SK-N-MC (cell line): Measurements from ENCODE around the gene GRIPAP1.

Experiments
- EZH2 ChIP-seq: fragments of 200-600 bp; sonication (generic); IDR thresholded peaks from one replicate; pipeline ENCODE4 v1.6.1; 2017; ENCODE audit warnings: antibody characterized with exemption
- POLR2AphosphoS5 ChIP-seq: IDR thresholded peaks from 2 replicates; pipeline ENCODE4 v1.6.1; 2012; ENCODE audit warnings: mild to moderate bottlenecking, low read depth, low read length, borderline replicate concordance

DNA sequence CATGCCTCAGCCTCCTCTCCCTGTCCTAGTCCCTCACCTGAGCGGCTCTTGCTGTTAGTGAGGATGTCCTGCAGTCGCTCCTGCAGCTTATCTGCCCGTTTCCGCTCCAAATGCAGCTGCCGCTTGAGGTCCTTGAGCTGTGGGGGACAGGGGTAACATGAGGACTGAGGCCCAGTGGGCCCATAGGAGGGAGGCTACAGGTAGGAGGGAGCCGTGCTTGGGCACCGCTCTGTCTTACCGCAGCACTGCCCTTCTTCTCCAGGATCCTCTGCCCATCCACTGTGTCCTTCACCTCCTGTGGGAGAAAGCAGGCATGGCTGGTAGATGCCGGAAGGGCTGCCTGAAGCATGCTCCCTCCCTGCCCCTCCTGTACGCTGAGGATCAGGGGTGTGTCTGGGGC is 20.9 kb downstream of the GRIPAP1 start:
- no peak for TF ChIP-seq POLR2AphosphoS5
- TF ChIP-seq EZH2, result no peak
